SK-N-SH treated with all-trans-retinoic acid at 6 μM for 48 hours (cell line): Measurements from ENCODE around the gene FDXACB1.

ENCODE experiments used
- ATAC-seq: fragments of 200-7000 bp; cut with Tn5 transposase; 3 replicates; pipeline ENCODE4 v1.9.1; 2020; ENCODE audit warnings: mild to moderate bottlenecking, moderate library complexity
- ARNTL ChIP-seq: fragments of 450-650 bp; formaldehyde crosslinking; IDR thresholded peaks from 2 replicates; pipeline ENCODE4 v1.5.0; 2020; ENCODE audit warnings: low read depth, mild to moderate bottlenecking, moderate library complexity, borderline replicate concordance
- BACH2 ChIP-seq: fragments of 250-450 bp; sonication (Bioruptor Pico); IDR thresholded peaks from 2 replicates; pipeline ENCODE4 v1.9.0; 2021; ENCODE audit warnings: mild to moderate bottlenecking, borderline replicate concordance
- CSDC2 ChIP-seq: fragments of 250-450 bp; sonication (Bioruptor Pico); IDR thresholded peaks from 2 replicates; pipeline ENCODE4 v1.5.0; 2020; ENCODE audit warnings: mild to moderate bottlenecking, moderate library complexity
- ESRRG ChIP-seq: fragments of 250-450 bp; sonication (Bioruptor Pico); IDR thresholded peaks from 2 replicates; pipeline ENCODE4 v1.6.1; 2021; ENCODE audit warnings: mild to moderate bottlenecking
- GLIS3 ChIP-seq: fragments of 250-450 bp; sonication (Bioruptor Pico); IDR thresholded peaks from 2 replicates; pipeline ENCODE4 v1.5.0; 2020; ENCODE audit warnings: mild to moderate bottlenecking, moderate library complexity
- OSR1 ChIP-seq: fragments of 250-450 bp; sonication (Bioruptor Pico); IDR thresholded peaks from 2 replicates; pipeline ENCODE4 v1.8.0; 2022; ENCODE audit warnings: moderate library complexity, mild to moderate bottlenecking, inconsistent platforms
- PATZ1 ChIP-seq: fragments of 250-450 bp; sonication (Bioruptor Pico); IDR thresholded peaks from 2 replicates; pipeline ENCODE4 v1.8.0; 2020; ENCODE audit warnings: mild to moderate bottlenecking, moderate library complexity, borderline replicate concordance
- PPARA ChIP-seq: fragments of 250-450 bp; sonication (Bioruptor Pico); IDR thresholded peaks from 2 replicates; pipeline ENCODE4 v1.5.0; 2020; ENCODE audit warnings: mild to moderate bottlenecking, borderline replicate concordance
- RARB ChIP-seq: fragments of 250-450 bp; sonication (Bioruptor Pico); IDR thresholded peaks from 2 replicates; pipeline ENCODE4 v1.8.0; 2021; ENCODE audit warnings: mild to moderate bottlenecking, moderate library complexity
- SNAI2 ChIP-seq: fragments of 250-450 bp; sonication (Bioruptor Pico); IDR thresholded peaks from 2 replicates; pipeline ENCODE4 v1.5.0; 2020; ENCODE audit warnings: mild to moderate bottlenecking, moderate library complexity
- TOX ChIP-seq: fragments of 250-450 bp; sonication (Bioruptor Pico); IDR thresholded peaks from 2 replicates; pipeline ENCODE4 v1.8.0; 2021; ENCODE audit warnings: mild to moderate bottlenecking, moderate library complexity, borderline replicate concordance
- ZFP3 ChIP-seq: fragments of 250-450 bp; sonication (Bioruptor Pico); IDR thresholded peaks from 2 replicates; pipeline ENCODE4 v1.5.0; 2020; ENCODE audit warnings: mild to moderate bottlenecking, moderate library complexity
- ZFP30 ChIP-seq: fragments of 450-650 bp; formaldehyde crosslinking; IDR thresholded peaks from 2 replicates; pipeline ENCODE4 v1.5.0; 2022; ENCODE audit warnings: mild to moderate bottlenecking, moderate library complexity
- ZNF565 ChIP-seq: fragments of 450-650 bp; formaldehyde crosslinking; conservative IDR thresholded peaks from 2 replicates; pipeline ENCODE4 v1.5.0; 2020; ENCODE audit warnings: low read depth, mild to moderate bottlenecking, moderate library complexity
- ZNF70 ChIP-seq: fragments of 450-650 bp; formaldehyde crosslinking; IDR thresholded peaks from 2 replicates; pipeline ENCODE4 v1.5.0; 2020; ENCODE audit warnings: mild to moderate bottlenecking, moderate library complexity
- ZNF8 ChIP-seq: fragments of 450-650 bp; formaldehyde crosslinking; IDR thresholded peaks from 2 replicates; pipeline ENCODE4 v1.5.0; 2020; ENCODE audit warnings: mild to moderate bottlenecking, moderate library complexity
- TF ChIP-seq, protein P1 (sequence below): fragments of 250-450 bp; sonication (Bioruptor Pico); IDR thresholded peaks from 2 replicates; pipeline ENCODE4 v1.8.0; 2021; ENCODE audit warnings: low read depth, mild to moderate bottlenecking, moderate library complexity, borderline replicate concordance
- TF ChIP-seq, protein P2 (sequence below): fragments of 250-450 bp; sonication (Bioruptor Pico); IDR thresholded peaks from 2 replicates; pipeline ENCODE4 v1.5.1; 2021; ENCODE audit warnings: mild to moderate bottlenecking, moderate library complexity
- TF ChIP-seq, protein P3 (sequence below): fragments of 250-450 bp; sonication (Bioruptor Pico); IDR thresholded peaks from 2 replicates; pipeline ENCODE4 v1.5.1; 2020; ENCODE audit warnings: low read depth, mild to moderate bottlenecking, moderate library complexity

FDXACB1 gene

DNA sequence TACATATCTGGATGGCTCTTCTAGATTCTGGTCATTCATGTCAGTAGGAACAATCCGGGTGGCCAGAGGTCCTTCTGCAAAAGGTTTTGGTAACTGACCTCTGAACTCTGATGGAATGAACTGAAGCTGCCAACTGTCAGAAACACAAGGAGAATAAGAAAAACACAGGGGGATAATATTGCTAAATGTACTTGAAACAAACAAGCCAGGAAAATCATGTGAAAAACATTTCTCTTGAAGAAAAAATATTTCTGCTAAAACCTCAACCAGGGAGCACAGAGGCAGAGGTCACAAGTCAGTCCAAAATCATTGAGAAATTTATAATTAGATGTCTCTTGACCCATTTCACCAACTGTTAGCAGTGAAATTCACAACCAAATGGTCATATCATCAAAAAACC lies 42.8 kb downstream of the FDXACB1 start (continued):
- TF ChIP-seq ZNF8 (CRISPR knock-in tag): no peak
- no peak for TF ChIP-seq CSDC2 (CRISPR knock-in tag)
- no peak for TF ChIP-seq SNAI2 (CRISPR knock-in tag)
- no peak for TF ChIP-seq PATZ1 (CRISPR knock-in tag)
- TF ChIP-seq, protein P1, sequence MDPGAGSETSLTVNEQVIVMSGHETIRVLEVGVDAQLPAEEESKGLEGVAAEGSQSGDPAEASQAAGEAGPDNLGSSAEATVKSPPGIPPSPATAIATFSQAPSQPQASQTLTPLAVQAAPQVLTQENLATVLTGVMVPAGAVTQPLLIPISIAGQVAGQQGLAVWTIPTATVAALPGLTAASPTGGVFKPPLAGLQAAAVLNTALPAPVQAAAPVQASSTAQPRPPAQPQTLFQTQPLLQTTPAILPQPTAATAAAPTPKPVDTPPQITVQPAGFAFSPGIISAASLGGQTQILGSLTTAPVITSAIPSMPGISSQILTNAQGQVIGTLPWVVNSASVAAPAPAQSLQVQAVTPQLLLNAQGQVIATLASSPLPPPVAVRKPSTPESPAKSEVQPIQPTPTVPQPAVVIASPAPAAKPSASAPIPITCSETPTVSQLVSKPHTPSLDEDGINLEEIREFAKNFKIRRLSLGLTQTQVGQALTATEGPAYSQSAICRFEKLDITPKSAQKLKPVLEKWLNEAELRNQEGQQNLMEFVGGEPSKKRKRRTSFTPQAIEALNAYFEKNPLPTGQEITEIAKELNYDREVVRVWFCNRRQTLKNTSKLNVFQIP: no peak
- TF ChIP-seq ZNF565 (CRISPR knock-in tag): no peak
- no peak for TF ChIP-seq GLIS3 (CRISPR knock-in tag)

- TF ChIP-seq ZNF8 (CRISPR knock-in tag) (no peak), ESRRG (CRISPR knock-in tag) (no peak), TOX (CRISPR knock-in tag) (no peak), ZNF565 (CRISPR knock-in tag) (no peak), ZFP30 (no peak), ZFP3 (CRISPR knock-in tag) (no peak), PATZ1 (CRISPR knock-in tag) (no peak), RARB (CRISPR knock-in tag) (no peak)
- TF ChIP-seq, protein P1: no peak
- TF ChIP-seq, protein P2, sequence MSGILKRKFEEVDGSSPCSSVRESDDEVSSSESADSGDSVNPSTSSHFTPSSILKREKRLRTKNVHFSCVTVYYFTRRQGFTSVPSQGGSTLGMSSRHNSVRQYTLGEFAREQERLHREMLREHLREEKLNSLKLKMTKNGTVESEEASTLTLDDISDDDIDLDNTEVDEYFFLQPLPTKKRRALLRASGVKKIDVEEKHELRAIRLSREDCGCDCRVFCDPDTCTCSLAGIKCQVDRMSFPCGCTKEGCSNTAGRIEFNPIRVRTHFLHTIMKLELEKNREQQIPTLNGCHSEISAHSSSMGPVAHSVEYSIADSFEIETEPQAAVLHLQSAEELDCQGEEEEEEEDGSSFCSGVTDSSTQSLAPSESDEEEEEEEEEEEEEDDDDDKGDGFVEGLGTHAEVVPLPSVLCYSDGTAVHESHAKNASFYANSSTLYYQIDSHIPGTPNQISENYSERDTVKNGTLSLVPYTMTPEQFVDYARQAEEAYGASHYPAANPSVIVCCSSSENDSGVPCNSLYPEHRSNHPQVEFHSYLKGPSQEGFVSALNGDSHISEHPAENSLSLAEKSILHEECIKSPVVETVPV (CRISPR knock-in tag): no peak
- TF ChIP-seq, protein P3, sequence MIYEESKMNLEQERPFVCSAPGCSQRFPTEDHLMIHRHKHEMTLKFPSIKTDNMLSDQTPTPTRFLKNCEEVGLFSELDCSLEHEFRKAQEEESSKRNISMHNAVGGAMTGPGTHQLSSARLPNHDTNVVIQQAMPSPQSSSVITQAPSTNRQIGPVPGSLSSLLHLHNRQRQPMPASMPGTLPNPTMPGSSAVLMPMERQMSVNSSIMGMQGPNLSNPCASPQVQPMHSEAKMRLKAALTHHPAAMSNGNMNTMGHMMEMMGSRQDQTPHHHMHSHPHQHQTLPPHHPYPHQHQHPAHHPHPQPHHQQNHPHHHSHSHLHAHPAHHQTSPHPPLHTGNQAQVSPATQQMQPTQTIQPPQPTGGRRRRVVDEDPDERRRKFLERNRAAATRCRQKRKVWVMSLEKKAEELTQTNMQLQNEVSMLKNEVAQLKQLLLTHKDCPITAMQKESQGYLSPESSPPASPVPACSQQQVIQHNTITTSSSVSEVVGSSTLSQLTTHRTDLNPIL: no peak
- ATAC-seq: no peak
Observed at GRCh38 chr11:111835665-111836064, 43.3 kb downstream of the FDXACB1 start.

DNA sequence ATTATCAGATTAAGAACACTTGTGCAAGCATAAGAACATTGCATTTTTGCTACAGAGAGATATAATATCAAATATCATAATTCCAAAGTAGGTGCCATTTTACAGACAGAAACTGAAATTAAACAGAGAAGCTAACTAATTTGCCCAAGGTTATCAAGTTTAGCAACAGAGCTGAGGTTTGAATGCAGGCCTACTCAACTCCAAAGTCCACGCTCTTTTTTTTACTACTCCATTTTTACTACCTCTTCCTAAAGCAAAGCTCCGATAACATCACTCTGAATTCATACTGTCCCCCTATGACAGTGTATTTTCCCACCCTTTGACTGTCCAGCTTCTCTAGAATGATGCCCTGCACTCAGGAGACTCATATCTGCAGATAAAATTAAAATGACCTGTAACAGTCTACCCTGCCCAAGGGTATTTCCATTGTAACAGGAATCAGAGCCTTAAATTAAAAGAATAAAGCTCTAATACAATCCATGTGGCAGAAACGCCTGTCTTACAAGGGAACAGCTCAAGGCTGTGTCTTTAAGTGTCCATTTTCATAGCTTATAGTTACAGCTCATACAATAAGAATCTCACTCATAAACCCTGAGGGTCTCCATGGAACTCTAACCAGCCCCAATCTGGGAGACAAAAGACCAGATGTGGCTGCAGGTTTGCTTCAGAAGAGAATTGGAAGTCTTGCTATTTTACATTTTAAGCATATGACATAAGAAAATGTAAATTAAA lies 44.4 kb downstream of the FDXACB1 start:
- TF ChIP-seq, protein P2 (CRISPR knock-in tag): no peak
- TF ChIP-seq CSDC2 (CRISPR knock-in tag) (no peak), ZNF70 (CRISPR knock-in tag) (no peak)
- peak; percentile 55 for ATAC-seq

DNA sequence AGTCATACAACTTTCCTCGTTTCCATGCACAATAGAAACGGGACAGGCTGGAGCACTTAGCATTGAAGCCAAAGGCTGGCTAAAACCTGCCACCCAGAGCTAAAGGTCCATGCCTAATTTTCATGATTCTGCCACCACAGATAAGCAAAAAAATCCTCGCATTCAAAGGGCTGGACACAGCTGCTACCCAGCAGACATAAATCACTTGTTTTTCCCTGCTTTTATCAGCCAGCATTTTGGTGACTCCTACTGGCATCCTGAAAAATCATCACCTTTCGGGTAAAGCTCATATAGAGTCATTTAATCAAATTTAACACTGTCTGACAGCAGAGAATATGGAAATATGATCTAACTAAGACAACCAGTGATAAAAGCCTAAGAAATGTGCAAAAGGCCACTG lies 45.4 kb downstream of the FDXACB1 start:
- TF ChIP-seq TOX (CRISPR knock-in tag) (no peak), GLIS3 (CRISPR knock-in tag) (no peak), SNAI2 (CRISPR knock-in tag) (no peak), BACH2 (CRISPR knock-in tag) (no peak), OSR1 (no peak), ZNF70 (CRISPR knock-in tag) (no peak), RARB (CRISPR knock-in tag) (no peak), ZNF565 (CRISPR knock-in tag) (no peak), ZFP30 (no peak), ARNTL (no peak), PPARA (CRISPR knock-in tag) (no peak)
- TF ChIP-seq, all 23 proteins: peak for 0
- peak; percentile 78 for ATAC-seq
